NCI-H2107 (cell line): ENCODE results near the gene RANBP1.

Experiments used
- DNase-seq: peaks from one replicate; lab custom pipeline; 2025; lab: John Stamatoyannopoulos, UW

The RANBP1 gene

DNA sequence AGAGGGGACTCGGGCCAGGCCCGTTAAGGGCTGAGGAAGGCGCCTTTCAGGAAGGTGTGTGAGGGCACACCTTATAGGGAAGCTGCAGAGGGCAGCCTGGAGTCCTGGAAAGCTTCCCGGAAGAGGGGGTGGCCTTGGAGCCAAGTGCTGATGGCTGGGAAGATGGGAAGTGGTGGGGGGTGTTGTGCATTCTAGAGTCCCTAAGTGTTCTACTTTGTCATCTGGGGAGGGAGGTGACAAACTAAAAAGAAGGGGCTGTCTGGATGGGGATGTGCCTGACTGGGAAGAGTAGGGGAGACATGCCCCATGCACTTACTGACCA lies 22.5 kb downstream of the RANBP1 start:
- no peak for DNase-seq

DNA sequence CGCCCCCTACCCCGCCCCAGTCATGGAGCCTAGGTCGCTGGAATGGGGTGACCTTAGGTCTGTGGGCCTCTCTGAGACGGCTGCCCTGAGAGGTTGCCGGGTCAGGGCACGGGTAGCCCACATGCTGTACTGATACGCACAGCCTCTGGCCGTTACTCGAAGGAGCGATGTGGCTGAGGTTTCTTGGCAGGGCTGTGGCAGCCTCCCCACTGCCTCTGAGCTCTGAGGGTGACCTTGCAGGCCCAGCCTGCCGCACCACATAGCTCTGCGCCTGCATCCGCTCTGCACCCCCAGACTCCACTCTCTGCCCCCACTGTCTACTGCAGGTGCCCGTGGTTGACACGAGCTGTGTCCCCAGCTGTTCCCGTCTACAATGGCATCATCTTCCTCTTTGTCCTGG lies 23.0 kb downstream of the RANBP1 start:
- no peak for DNase-seq

DNA sequence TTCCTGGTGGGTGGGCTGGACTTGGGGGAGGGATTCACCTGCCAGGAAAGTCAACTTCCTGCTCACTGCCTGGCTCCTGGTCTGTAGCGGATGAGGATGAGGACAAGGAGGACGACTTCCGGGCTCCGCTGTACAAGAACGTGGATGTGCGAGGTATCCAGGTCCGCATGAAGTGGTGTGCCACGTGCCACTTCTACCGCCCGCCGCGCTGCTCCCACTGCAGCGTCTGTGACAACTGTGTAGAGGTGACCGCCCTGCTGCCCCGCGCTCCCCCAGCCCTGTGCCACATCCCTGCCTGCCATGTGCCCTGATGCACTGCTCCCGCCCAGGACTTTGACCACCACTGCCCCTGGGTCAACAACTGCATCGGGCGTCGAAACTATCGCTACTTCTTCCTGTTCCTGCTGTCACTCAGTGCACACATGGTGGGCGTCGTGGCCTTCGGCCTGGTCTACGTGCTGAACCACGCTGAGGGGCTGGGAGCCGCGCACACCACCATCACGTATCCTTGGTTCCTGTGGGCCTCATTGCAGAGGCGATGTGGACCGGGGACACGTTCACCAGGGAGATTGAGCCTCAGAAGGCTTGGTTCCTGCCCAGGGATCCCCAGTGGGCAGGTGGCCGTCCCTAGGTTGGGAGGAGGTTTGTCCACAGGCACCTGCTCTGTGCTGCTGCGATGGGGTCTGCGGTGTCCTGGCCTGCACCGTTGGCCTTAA lies 23.6 kb downstream of the RANBP1 start:
- no peak for DNase-seq

DNA sequence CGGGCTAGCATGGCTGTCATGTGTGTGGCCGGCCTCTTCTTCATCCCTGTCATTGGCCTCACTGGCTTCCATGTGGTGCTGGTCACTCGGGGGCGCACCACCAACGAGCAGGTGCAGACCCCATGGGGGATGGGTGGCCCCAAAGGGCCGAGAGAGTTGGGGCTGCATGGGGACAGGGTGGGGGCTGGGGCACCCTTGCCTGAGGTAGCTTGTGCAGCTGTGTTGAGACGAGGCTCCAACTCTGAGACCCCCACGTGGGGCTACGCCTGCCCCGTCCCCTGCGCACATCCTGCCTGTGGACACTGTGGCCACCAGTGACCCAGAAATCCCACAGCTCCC lies 24.2 kb downstream of the RANBP1 start:
- DNase-seq, result no peak

DNA sequence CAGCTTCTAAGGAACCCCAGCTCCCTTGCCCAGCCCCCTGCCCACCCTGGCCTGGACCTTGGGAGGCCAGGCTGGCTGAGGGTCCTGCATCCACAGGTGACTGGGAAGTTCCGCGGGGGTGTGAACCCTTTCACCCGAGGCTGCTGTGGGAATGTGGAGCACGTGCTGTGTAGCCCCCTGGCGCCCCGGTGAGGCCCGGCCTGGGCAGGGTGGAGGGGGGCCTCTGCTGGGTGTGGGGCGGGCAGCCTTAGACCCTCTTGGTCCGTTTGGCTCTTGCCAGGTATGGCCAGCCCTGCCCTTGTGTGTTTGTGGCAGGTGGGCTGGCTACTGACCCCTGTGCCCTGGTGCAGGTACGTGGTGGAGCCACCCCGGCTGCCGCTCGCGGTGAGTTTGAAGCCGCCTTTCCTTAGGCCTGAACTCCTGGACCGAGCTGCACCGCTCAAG lies 24.6 kb downstream of the RANBP1 start:
- DNase-seq, result no peak

DNA sequence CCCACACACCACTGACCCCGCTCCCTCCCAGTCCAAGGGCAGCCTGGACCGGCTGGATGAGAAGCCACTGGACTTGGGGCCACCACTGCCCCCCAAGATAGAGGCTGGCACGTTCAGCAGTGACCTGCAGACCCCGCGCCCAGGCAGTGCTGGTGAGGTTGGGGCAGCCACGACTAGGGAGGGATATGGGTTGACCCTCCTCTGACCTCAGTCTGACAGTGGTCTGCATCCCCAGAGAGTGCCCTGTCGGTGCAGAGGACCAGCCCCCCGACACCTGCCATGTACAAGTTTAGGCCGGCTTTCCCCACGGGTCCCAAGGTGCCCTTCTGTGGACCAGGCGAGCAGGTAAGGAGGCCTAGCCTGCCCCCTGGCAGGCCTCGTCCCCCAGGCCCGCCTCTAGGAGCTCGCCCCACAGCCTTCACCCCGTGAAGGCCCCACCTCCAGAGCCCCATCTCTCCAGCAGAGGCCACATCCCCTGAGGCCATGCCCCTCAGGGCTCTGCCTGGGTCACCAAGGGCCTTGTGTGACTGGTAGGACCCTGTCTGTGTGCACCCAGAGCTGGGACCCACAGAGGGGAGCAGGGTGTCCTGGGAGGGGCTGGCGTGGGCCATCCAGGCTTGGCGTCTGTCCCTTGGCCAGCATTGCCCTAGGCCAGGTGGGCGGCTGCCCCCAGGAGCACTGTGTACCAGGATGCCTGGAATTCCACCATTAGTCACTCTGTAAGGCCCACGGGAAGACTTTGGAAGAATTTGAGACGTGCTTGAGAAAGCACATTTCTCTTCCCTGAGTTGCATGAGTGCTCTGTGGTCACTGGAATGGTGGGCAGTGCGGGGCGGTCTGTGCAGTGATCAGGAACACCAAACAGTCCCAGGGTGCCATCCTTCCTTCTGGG lies 25.5 kb downstream of the RANBP1 start:
- no peak for DNase-seq

DNA sequence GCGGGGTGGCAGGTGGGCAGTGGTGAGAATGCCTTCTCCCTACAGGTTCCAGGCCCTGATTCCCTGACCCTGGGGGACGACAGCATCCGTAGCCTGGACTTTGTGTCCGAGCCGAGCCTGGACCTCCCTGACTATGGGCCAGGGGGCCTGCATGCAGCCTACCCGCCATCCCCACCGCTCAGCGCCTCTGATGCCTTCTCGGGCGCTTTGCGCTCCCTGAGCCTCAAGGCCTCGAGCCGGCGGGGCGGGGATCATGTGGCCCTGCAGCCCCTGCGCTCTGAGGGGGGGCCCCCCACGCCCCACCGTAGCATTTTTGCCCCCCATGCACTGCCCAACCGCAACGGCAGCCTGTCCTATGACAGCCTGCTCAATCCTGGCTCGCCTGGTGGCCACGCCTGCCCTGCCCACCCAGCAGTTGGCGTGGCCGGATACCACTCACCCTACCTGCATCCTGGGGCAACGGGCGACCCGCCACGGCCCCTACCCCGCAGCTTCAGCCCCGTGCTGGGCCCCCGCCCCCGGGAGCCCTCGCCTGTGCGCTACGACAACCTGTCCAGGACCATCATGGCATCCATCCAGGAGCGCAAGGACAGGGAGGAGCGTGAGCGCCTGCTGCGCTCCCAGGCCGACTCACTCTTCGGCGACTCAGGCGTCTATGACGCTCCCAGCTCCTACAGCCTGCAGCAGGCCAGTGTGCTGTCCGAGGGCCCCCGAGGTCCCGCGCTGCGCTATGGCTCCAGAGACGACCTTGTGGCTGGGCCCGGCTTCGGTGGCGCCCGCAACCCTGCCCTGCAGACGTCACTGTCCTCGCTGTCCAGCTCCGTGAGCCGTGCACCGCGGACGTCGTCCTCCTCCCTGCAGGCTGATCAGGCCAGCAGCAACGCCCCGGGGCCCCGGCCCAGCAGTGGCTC lies 27.1 kb downstream of the RANBP1 start:
- DNase-seq, result no peak

DNA sequence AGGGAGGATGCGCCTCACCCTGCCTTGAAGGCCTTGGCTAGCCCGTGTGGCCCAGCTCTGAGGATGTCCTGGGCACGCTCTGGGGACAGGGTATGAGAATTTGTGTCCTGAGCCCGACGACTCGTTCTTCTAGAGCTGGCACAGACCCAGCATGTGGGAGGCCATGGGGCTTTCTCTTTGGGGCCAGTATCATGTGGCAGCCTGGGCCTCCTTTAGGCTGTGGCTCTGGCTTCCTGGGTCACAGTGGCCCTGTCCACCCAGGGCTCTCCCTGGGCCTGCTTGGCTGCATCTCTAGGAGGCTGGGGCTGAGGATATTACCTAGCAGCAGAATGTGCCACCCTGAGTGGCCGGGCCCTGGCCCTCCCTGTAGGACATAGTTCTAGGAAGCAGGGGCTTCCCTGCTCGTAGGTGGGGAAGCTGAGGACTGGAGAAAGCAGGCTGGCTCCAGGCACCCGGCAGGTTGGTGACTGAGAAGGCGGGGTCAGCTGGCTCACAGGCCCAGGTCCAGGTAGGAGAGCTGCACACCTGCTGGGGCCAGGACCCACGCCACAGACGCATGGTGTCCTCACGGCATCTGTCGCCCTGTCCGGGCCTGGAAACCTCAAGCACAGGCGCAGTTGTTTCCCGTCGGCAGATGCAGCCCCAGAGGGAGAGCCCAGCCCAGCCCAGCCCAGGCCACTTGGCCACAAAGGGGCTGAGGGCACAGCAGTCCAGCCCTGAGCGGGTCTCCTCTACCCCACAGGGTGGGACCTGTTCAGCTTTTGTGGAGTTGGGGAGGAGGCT lies 28.2 kb downstream of the RANBP1 start:
- no peak for DNase-seq

DNA sequence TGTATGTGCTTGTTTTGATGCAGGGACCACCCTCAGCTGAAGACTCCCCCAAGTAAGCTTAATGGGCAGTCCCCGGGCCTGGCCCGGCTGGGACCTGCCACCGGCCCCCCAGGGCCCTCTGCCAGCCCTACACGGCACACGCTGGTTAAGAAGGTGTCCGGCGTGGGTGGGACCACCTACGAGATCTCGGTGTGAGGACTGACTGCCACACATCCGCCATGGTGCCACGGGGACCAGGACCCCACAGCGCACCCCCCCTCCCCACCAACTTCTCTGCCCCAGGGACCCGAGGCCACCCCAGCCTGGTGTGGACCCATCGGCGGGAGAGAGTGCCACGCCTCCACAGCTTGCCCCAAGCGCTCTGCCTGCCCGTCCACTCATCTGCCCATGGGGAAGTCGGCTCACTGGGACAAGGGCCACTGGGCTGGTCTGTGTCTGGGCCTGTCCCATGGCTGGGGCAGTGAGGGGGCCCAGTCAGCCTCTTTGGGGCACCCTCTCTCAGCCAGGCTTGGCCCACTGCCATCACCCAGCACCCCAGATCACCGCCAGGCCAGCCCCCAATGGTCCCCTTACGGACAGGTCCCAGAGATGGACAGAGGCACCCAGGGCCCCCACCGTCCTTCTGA lies 29.4 kb downstream of the RANBP1 start:
- DNase-seq, result no peak

DNA sequence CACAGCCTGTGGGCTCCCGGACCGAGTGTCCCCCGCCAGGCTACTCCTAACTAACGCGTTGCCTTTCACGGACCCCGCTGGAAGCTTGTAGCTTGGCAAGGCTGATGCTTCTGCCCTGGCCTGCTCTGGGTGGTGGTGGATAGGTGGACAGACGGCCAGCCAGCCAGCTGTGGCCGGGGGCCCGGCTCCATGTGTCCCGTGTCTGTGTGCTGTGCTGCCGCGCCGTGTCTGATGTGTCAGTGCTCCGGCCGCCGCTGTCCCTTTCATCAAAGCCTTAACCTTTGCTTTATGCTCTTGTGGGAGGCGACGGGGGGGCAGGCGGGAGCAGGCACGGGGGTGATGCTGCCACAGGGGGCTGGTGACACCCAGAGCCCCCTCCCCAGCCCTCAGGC lies 29.9 kb downstream of the RANBP1 start:
- no peak for DNase-seq

DNA sequence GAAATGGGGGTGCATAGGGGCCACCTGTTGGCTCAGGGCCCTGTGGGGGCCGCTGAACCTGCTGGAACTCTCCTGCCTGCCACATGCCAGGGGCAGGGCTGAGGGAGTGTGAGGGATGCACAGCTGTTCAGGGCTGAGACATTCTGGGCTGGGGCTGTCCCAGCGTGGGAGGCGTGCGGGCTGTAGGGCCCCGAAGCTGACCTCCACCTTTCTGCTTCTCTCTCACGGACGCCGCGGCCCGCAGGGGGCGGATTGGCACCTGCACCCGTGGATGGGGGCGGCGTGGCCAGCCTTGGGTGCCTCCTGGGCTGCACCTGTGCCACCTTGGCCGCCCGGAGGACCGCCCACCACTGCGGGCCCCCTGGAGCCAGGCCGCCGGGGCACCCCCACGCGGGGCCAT lies 30.9 kb downstream of the RANBP1 start:
- no peak for DNase-seq

DNA sequence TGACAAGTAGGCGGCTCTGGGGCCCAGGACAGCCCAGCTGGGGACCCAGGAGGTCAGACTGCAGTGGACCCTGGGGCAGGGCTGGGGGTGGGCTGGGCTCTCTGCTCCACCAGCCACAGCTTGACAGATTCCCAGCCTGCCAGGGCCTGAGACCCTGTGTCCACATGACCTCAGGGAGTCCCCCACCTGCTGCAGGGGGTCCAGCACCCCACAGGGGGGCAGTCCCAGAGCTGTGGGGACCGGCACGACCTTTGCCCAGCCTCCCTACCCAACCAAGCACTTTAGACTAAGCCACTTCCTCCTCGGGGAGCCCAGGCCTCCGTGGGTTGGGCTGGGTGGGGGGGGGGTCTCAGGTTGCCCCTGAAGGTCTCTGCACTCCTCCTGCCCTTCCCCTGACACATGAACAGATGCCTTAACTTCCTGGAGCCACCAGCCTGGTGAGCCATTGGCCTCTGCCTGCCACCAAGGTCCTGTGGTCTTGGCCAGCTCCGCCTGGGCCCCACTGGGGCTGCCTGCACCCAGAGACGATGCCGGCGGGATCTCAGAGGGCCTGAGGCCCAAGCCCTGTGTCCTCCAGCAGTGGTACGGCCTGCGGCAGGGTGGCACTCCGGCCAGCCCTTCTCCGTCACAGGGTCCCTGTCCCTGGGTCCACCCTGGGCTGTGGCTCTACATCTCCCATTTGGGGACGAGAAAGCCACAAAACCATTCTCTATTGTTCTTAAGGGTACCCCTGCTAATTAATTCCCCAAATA lies 31.5 kb downstream of the RANBP1 start:
- no peak for DNase-seq

DNA sequence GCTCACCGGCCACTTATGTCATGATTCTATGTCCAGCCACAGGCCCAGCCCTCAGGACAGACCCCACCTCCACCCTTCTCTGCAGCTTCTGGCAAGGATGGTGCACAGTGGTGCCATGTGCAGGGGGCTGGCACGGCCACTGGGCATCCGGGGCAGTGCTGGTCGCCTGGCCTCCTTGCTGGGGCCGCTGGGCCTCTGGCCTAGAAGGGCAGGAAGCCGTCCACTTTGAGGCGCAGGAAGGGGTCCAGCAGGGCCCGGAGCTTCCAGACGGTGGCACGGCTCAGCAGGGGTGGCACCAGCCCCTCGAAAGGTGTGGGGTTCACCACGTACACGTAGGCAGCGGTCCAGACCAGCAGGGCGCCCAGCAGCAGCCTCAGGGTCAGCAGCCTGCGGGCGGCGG lies 32.5 kb downstream of the RANBP1 start:
- DNase-seq, result no peak

DNA sequence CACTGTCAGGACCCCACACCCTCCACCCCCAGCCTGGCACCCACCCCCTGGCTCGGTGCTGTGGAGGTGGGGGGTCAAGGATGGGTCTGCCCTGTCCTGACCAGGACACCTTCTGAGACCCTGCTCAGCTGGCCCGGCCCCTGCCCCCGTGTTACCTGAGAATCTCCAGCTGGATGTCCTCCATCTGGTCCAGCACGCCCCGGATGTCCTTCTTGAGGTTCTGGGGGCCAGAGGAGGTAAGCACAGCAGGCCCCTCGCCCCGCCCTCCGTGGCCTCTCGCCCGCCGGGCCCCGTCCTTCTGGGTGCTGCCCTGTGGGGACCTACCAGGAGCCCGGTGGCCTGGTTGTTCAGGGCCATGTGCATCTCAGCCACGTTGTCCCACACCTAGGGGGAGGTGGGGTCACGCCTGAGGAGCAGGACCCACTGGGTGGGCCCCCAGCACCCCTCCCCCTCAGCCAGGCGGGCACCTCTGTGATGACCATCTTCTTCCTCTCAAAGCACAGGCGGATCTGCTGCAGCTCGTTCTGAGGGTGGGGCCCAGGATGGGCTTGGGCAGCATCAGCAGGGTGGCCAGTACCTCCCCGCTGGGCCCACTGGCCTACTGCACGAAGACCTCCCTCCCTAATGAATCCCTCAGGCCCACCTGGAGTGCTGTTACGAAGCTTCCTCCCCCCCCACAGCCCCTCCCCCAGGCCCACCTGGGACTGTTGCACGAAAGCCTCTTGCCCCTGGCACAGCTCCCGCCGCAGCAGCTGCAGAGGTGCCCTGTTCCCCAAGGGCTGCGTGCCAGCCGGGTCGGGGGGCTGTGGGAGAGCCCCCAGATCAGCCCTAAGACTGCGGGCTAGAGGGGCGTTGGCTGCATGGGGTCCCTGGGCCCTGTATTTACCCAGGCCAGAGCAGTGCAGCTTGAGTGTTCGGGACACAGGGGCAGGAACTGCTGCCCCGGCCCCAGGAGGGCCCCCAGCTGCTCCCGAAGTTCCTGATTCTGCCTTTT lies 33.6 kb downstream of the RANBP1 start:
- DNase-seq, result no peak

DNA sequence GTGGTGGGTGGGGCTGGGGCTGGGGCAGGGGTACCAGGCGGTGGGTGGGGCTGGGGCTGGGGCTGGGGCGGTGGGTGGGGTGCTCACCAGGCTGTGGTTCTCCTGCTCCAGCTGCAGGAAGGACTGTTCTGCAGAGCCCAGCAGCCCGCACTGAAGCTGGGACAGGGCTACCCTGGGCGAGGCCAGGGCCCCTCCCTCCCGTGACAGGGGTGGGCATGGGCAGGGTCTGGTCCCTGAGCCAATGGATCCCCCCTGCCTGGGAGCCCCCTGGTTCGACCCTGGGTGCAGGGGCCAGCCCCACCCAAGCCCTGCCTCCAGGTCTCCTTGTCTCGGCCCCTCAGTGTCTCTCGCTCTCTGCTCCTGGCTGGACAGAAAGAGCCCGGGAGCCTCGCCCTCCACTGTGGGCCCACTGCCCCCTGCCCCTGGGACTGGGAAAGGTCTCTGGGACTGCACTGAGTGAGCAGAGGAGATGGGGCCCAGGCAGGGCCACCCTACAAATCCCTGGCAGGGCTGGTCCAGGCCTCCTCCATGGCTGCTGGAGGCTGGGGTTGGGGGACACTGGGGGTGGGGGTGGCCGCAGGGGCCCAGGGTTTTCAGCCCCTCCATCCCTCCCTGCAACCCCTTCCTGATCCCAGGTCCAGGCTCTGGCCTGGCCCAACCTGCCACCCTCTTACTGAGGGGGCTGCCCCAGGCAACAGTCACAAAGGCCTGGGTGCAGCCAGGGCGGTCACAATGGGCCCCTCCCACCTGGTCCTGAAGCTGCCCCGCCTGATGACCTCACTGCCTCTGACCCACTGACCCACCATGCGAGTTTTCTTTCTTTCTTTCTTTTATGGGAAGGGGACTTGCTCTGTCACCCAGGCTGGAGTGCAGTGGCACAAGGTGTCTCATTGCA lies 34.7 kb downstream of the RANBP1 start, which contains the start of gene CCDC188:
Gene CCDC188, minus strand, starts transcription at position 675 of the 895 bp plus-strand sequence. Its CDS starts 69 bp downstream, at position 606.
- DNase-seq, result no peak

DNA sequence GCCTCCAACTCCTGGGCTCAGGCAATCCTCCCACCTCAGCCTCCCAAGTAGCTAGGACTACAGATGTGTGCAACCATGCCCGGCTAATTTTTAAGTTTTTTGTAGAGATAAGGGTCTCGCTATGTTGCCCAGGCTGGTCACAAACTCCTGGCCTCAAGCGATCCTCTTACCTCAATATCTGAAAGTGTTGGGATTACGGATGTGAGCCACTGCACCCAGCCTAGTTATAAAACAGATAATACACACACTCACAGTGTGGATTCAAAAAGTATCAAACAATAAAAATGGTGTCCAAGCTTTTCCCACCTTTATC lies 35.3 kb downstream of the RANBP1 start:
- no peak for DNase-seq

DNA sequence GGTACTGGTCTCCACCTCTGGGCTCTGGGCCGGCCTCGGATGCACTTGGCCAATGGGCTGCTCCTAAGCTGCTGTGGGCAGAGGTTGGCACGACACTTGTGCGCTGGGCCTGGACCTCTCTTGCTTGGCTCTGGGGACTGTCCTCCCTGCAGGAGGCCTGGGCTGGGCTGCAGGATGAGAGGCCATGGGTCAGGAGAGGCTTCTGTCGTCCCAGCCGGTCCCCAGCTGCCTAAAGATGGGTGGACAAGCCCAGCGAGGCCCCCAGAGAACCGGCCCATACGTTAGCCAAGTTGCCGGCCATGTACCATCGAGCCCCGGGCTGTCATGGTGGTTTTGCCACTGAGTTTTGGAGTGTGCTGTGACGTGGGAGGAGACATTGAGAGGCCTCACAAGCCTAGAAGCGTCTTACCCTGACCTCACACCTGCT lies 36.6 kb downstream of the RANBP1 start:
- DNase-seq, result no peak

DNA sequence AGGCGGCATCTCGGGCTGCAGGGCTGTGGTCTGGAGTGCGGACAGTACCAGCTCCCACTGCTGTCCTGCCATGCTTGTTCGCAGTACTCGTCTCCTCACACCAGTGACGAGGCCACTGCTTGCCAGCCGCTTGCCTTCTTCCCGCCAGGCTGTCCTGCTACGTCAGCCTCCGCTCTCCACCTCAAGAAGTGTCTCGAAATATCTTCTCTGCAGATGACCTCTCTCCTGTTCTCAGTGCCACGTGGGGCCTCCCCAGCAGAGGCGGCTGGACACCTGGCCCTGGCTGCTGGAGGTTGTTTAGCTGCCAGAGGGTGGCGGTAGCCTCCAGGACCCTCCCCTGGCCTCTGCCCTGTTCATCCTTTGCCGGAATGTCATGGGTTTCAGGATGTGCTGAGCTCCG lies 38.0 kb downstream of the RANBP1 start:
- DNase-seq, result no peak
